Kidney (tissue), 14 donors: ENCODE data around the gene KLRG1. TPM values are rescaled to one million over a fixed set of nuclear protein-coding genes. Genes with fewer than 3 reads are reported as not detected.

ENCODE experiments used
- DNase-seq, 5 donors: peaks; one replicate each; pipeline ENCODE4 v3.0.0-alpha.2; 2013 to 2020
- FAIRE-seq: peaks from 2 replicates; lab custom pipeline; 2012; peaks lifted over from hg19 to GRCh38; lab: Jason Lieb, UNC
- H3K27ac ChIP-seq, 2 donors: one replicate each; pipeline ENCODE4 v1.7.0; 2013; ENCODE audit warnings: low read depth in 2 of 2, low read length in 2 of 2, inconsistent platforms in 1 of 2
- H3K27me3 ChIP-seq: one replicate; pipeline ENCODE4 v1.7.1; 2013; ENCODE audit warnings: low read length, inconsistent platforms; ENCODE audit not compliant: control insufficient read depth, insufficient read depth
- H3K36me3 ChIP-seq, 3 donors: one replicate each; pipeline versions ENCODE4 v1.7.0 to v1.7.1; 2013; ENCODE audit warnings: low read length in 3 of 3, control low read depth in 1 of 3, inconsistent platforms in 1 of 3; ENCODE audit not compliant: insufficient read depth in 3 of 3, control insufficient read depth in 2 of 3
- H3K4me1 ChIP-seq, 3 donors: one replicate each; pipeline versions ENCODE4 v1.7.0 to v1.7.1; 2013; ENCODE audit warnings: low read length in 3 of 3, inconsistent platforms in 1 of 3, low read depth in 1 of 3; ENCODE audit not compliant: control insufficient read depth in 2 of 3, insufficient read depth in 2 of 3
- H3K4me3 ChIP-seq, 3 donors: one replicate each; pipeline versions ENCODE4 v1.7.0 to v1.8.1; 2013; ENCODE audit warnings: low read length in 3 of 3, control low read depth in 1 of 3, inconsistent platforms in 1 of 3
- H3K9ac ChIP-seq, 3 donors: one replicate each; pipeline versions ENCODE4 v1.7.0 to v1.7.1; 2013; ENCODE audit warnings: low read length in 3 of 3, control low read depth in 1 of 3, inconsistent platforms in 1 of 3
- H3K9me3 ChIP-seq, 3 donors: one replicate each; pipeline versions ENCODE4 v1.7.0 to v1.7.1; 2013; ENCODE audit warnings: low read length in 3 of 3, control low read depth in 1 of 3, inconsistent platforms in 1 of 3; ENCODE audit not compliant: control insufficient read depth in 2 of 3, insufficient read depth in 1 of 3
- CTCF ChIP-seq: IDR thresholded peaks from 3 replicates; pipeline ENCODE4 v1.5.1; 2012; ENCODE audit warnings: mild to moderate bottlenecking, moderate library complexity, borderline replicate concordance; ENCODE audit not compliant: insufficient read depth; ENCODE audit errors: extremely low read depth
- intact Hi-C: fragments of 100-400 bp; cut with DNase I; formaldehyde crosslinking; loops from one replicate; pipeline ENCODE4 v1.11.1; 2022
- polyA plus RNA-seq: library from polyadenylated mRNA; stranded (reverse); fragments of 350-450 nt; fragmentation: Illumina TruSeq; extraction: RNeasy Lipid Tissue Mini Kit (QIAGEN cat#74804); gene quantifications from one replicate; pipeline ENCODE4 v1.2.3, GENCODE V29; 2014; ENCODE audit warnings: low read depth, low replicate concordance; ENCODE audit not compliant: insufficient read depth
- total RNA-seq: library from RNA; stranded (reverse); fragmentation: NEBNext Ultra II Directional; extraction: Animal tissue kit (Norgen Biotek cat#: 25700); gene quantifications from one replicate; pipeline ENCODE4 v1.2.1, GENCODE V29; 2021
- donor health status: control.
- donor health status: control.
- donor health status: control.
- donor health status: control.
- donor health status: control.
- donor health status: DM: yes; HTN: yes; CAD: no.
- donor health status: Normal renal cell carcinoma (clear cell type).

The KLRG1 gene
- total and polyA plus RNA-seq, 2 donors from 2014 or later: 3.2 to 7.7 TPM

- Histone ChIP-seq H3K4me3 (no peak overlapping the region), H3K27ac (no peak overlapping the region), H3K27me3 (no peaks in the 10 kb centered on the region), H3K4me1 (no peaks in the 10 kb centered on the region), H3K9me3 (peaks cover 0 to 4% (median 0%) of the 10 kb centered on the region in 3 donors), H3K36me3 (no peaks in the 10 kb centered on the region), H3K9ac (no peak overlapping the region)
- DNase-seq (no peak), FAIRE-seq (no peak)
- intact Hi-C loops: no loop called here
- TF ChIP-seq CTCF: no peak
Measured at GRCh38 chr12:8956772-8957171, 32.6 kb upstream of the KLRG1 start.

- Histone ChIP-seq H3K4me1 (no peaks in the 10 kb centered on the region), H3K27ac (no peak overlapping the region), H3K9me3 (peaks cover 0 to 4% (median 0%) of the 10 kb centered on the region in 3 donors), H3K27me3 (no peaks in the 10 kb centered on the region), H3K36me3 (no peaks in the 10 kb centered on the region), H3K4me3 (no peak overlapping the region), H3K9ac (no peak overlapping the region)
- no peak for FAIRE-seq
- intact Hi-C loops: no loop called here
- DNase-seq: no peak
- no peak for TF ChIP-seq CTCF
Measured at GRCh38 chr12:8957561-8957960, 31.8 kb upstream of the KLRG1 start.

GRCh38 chr12:8958066-8958465 is 31.3 kb upstream of the KLRG1 start:
- FAIRE-seq (no peak), DNase-seq (no peak)
- H3K9ac ChIP-seq: no peak overlapping the region
- H3K9me3 ChIP-seq: peaks cover 0 to 3% (median 0%) of the 10 kb centered on the region in 3 donors
- H3K27ac ChIP-seq: no peak overlapping the region
- no peaks in the 10 kb centered on the region for H3K4me1 ChIP-seq
- no peaks in the 10 kb centered on the region for H3K27me3 ChIP-seq
- intact Hi-C loops: no loop called here
- H3K4me3 ChIP-seq: no peak overlapping the region
- no peaks in the 10 kb centered on the region for H3K36me3 ChIP-seq
- TF ChIP-seq CTCF: no peak

- no peak for TF ChIP-seq CTCF
- no peak for DNase-seq
- H3K4me3 ChIP-seq: no peak overlapping the region
- H3K9ac ChIP-seq: no peak overlapping the region
- no peak overlapping the region for H3K27ac ChIP-seq
- H3K36me3 ChIP-seq: no peaks in the 10 kb centered on the region
- H3K9me3 ChIP-seq: no peaks in the 10 kb centered on the region
- no peaks in the 10 kb centered on the region for H3K4me1 ChIP-seq
- no peaks in the 10 kb centered on the region for H3K27me3 ChIP-seq
- intact Hi-C loops: no loop called here
- no peak for FAIRE-seq
Measured at GRCh38 chr12:8960176-8960575, 29.2 kb upstream of the KLRG1 start.
